Measurements from ENCODE around the gene XRCC6.
"Not testable (repeated sequence)": the region's sequence is repeated elsewhere in the genome, so short reads cannot be mapped to it uniquely, and the experiment has no call there.

XRCC6 gene

GRCh38 chr22:41582694-41583093, 38.4 kb upstream of the XRCC6 start:
- H3K4me1 ChIP-seq (ENCODE audit: control insufficient read depth, insufficient read depth, low read length), result peaks cover 4% of the 10 kb centered on the region
- H3K27me3 ChIP-seq (replicated peaks; ENCODE audit: control insufficient read depth, insufficient read depth, low read length), result no peaks in the 10 kb centered on the region
- no peaks in the 10 kb centered on the region for H3K9me3 ChIP-seq (ENCODE audit: control insufficient read depth, low read length)
- no peak for DNase-seq (ENCODE audit: low read depth)
- no peak overlapping the region for H3K9ac ChIP-seq (ENCODE audit: low read length)
- no peak overlapping the region for H3K4me3 ChIP-seq (ENCODE audit: low read length)
- peaks cover 59% of the 10 kb centered on the region for H3K36me3 ChIP-seq (ENCODE audit: control insufficient read depth, insufficient read depth, low read length, severe bottlenecking)

GRCh38 chr22:41584881-41585280, 36.2 kb upstream of the XRCC6 start:
- peaks cover 16% of the 10 kb centered on the region for H3K4me1 ChIP-seq (ENCODE audit: control insufficient read depth, insufficient read depth, low read length)
- H3K4me3 ChIP-seq (ENCODE audit: low read length), result no peak overlapping the region

GRCh38 chr22:41585898-41586297, 35.2 kb upstream of the XRCC6 start:
- Histone ChIP-seq H3K9ac (ENCODE audit: low read length) (no peak overlapping the region), H3K4me3 (ENCODE audit: low read length) (no peak overlapping the region), H3K4me1 (ENCODE audit: control insufficient read depth, insufficient read depth, low read length) (peaks cover 16% of the 10 kb centered on the region), H3K27me3 (replicated peaks; ENCODE audit: control insufficient read depth, insufficient read depth, low read length) (no peaks in the 10 kb centered on the region), H3K9me3 (ENCODE audit: control insufficient read depth, low read length) (no peaks in the 10 kb centered on the region), H3K36me3 (ENCODE audit: control insufficient read depth, insufficient read depth, low read length, severe bottlenecking) (peaks cover 31% of the 10 kb centered on the region)
- no peak for DNase-seq (ENCODE audit: low read depth)

More at GRCh38 chr22:41584881-41585280, 36.2 kb upstream of the XRCC6 start:
- DNase-seq (ENCODE audit: low read depth), result no peak
- Histone ChIP-seq H3K36me3 (ENCODE audit: control insufficient read depth, insufficient read depth, low read length, severe bottlenecking) (peaks cover 37% of the 10 kb centered on the region), H3K9me3 (ENCODE audit: control insufficient read depth, low read length) (no peaks in the 10 kb centered on the region), H3K27me3 (replicated peaks; ENCODE audit: control insufficient read depth, insufficient read depth, low read length) (no peaks in the 10 kb centered on the region), H3K9ac (ENCODE audit: low read length) (no peak overlapping the region)

GRCh38 chr22:41587347-41587723, 33.8 kb upstream of the XRCC6 start:
- DNase-seq (ENCODE audit: low read depth), result no peak
- H3K36me3 ChIP-seq (ENCODE audit: control insufficient read depth, insufficient read depth, low read length, severe bottlenecking), result peaks cover 27% of the 10 kb centered on the region
- H3K9me3 ChIP-seq (ENCODE audit: control insufficient read depth, low read length), result no peaks in the 10 kb centered on the region
- peak overlapping the region; percentile 21 for H3K4me3 ChIP-seq (ENCODE audit: low read length)
- H3K27me3 ChIP-seq (replicated peaks; ENCODE audit: control insufficient read depth, insufficient read depth, low read length), result no peaks in the 10 kb centered on the region
- peak overlapping the region; percentile 95 for H3K9ac ChIP-seq (ENCODE audit: low read length)
- peaks cover 16% of the 10 kb centered on the region for H3K4me1 ChIP-seq (ENCODE audit: control insufficient read depth, insufficient read depth, low read length)

GRCh38 chr22:41589391-41590241, 31.5 kb upstream of the XRCC6 start, which contains the start of gene PMM1:
TSS of gene PMM1 (minus strand) at chr22:41589840. CDS start at chr22:41589805, 35 bp downstream.
- peak; percentile 100 for DNase-seq (ENCODE audit: low read depth)
- H3K27me3 ChIP-seq (replicated peaks; ENCODE audit: control insufficient read depth, insufficient read depth, low read length), result no peaks in the 10 kb centered on the region
- peak within 1 kb of the TSS; percentile 98 for H3K4me3 ChIP-seq (ENCODE audit: low read length)
- H3K9me3 ChIP-seq (ENCODE audit: control insufficient read depth, low read length), result no peaks in the 10 kb centered on the region
- H3K4me1 ChIP-seq (ENCODE audit: control insufficient read depth, insufficient read depth, low read length), result peaks cover 16% of the 10 kb centered on the region
- peaks cover 6% of the 10 kb centered on the region for H3K36me3 ChIP-seq (ENCODE audit: control insufficient read depth, insufficient read depth, low read length, severe bottlenecking)
- peak within 1 kb of the TSS; percentile 95 for H3K9ac ChIP-seq (ENCODE audit: low read length)

- not testable (repeated sequence) for H3K36me3 ChIP-seq (ENCODE audit: control insufficient read depth, insufficient read depth, low read length, severe bottlenecking); H3K9me3 ChIP-seq (ENCODE audit: control insufficient read depth, low read length); H3K4me3 ChIP-seq (ENCODE audit: low read length); H3K9ac ChIP-seq (ENCODE audit: low read length); H3K27me3 ChIP-seq (replicated peaks; ENCODE audit: control insufficient read depth, insufficient read depth, low read length); DNase-seq (ENCODE audit: low read depth)
- peaks cover 18% of the 10 kb centered on the region for H3K4me1 ChIP-seq (ENCODE audit: control insufficient read depth, insufficient read depth, low read length)
Observed at GRCh38 chr22:41593336-41593960, 27.6 kb upstream of the XRCC6 start.

GRCh38 chr22:41595703-41596102, 25.4 kb upstream of the XRCC6 start:
- DNase-seq (ENCODE audit: low read depth), result no peak
- Histone ChIP-seq H3K9me3 (ENCODE audit: control insufficient read depth, low read length) (no peaks in the 10 kb centered on the region), H3K4me1 (ENCODE audit: control insufficient read depth, insufficient read depth, low read length) (peaks cover 14% of the 10 kb centered on the region), H3K9ac (ENCODE audit: low read length) (no peak overlapping the region), H3K36me3 (ENCODE audit: control insufficient read depth, insufficient read depth, low read length, severe bottlenecking) (peaks cover 16% of the 10 kb centered on the region), H3K27me3 (replicated peaks; ENCODE audit: control insufficient read depth, insufficient read depth, low read length) (no peaks in the 10 kb centered on the region), H3K4me3 (ENCODE audit: low read length) (no peak overlapping the region)

- Histone ChIP-seq H3K9ac (ENCODE audit: low read length) (no peak overlapping the region), H3K9me3 (ENCODE audit: control insufficient read depth, low read length) (no peaks in the 10 kb centered on the region), H3K36me3 (ENCODE audit: control insufficient read depth, insufficient read depth, low read length, severe bottlenecking) (peaks cover 27% of the 10 kb centered on the region), H3K4me1 (ENCODE audit: control insufficient read depth, insufficient read depth, low read length) (peaks cover 14% of the 10 kb centered on the region), H3K27me3 (replicated peaks; ENCODE audit: control insufficient read depth, insufficient read depth, low read length) (no peaks in the 10 kb centered on the region), H3K4me3 (ENCODE audit: low read length) (no peak overlapping the region)
- peak; percentile 76 for DNase-seq (ENCODE audit: low read depth)
Observed at GRCh38 chr22:41596776-41597634, 24.1 kb upstream of the XRCC6 start.

GRCh38 chr22:41597635-41597953, 23.5 kb upstream of the XRCC6 start:
- H3K9ac ChIP-seq (ENCODE audit: low read length), result no peak overlapping the region
- DNase-seq (ENCODE audit: low read depth), result no peak
- no peaks in the 10 kb centered on the region for H3K9me3 ChIP-seq (ENCODE audit: control insufficient read depth, low read length)

GRCh38 chr22:41598081-41598480, 23.0 kb upstream of the XRCC6 start:
- Histone ChIP-seq H3K27me3 (replicated peaks; ENCODE audit: control insufficient read depth, insufficient read depth, low read length) (no peaks in the 10 kb centered on the region), H3K9me3 (ENCODE audit: control insufficient read depth, low read length) (no peaks in the 10 kb centered on the region), H3K4me3 (ENCODE audit: low read length) (no peak overlapping the region), H3K36me3 (ENCODE audit: control insufficient read depth, insufficient read depth, low read length, severe bottlenecking) (peaks cover 38% of the 10 kb centered on the region), H3K9ac (ENCODE audit: low read length) (peak overlapping the region; percentile 35), H3K4me1 (ENCODE audit: control insufficient read depth, insufficient read depth, low read length) (peaks cover 17% of the 10 kb centered on the region)
- peak; percentile 60 for DNase-seq (ENCODE audit: low read depth)

More at GRCh38 chr22:41597635-41597953, 23.5 kb upstream of the XRCC6 start:
- Histone ChIP-seq H3K36me3 (ENCODE audit: control insufficient read depth, insufficient read depth, low read length, severe bottlenecking) (peaks cover 33% of the 10 kb centered on the region), H3K27me3 (replicated peaks; ENCODE audit: control insufficient read depth, insufficient read depth, low read length) (no peaks in the 10 kb centered on the region), H3K4me1 (ENCODE audit: control insufficient read depth, insufficient read depth, low read length) (peaks cover 17% of the 10 kb centered on the region), H3K4me3 (ENCODE audit: low read length) (no peak overlapping the region)

Data from adipocyte (in vitro differentiated cells).